ENCODE measurements around the gene FTHL17. TPM values are rescaled to one million over a fixed set of nuclear protein-coding genes. Genes with fewer than 3 reads are reported as not detected.

FTHL17 gene
- polyA plus RNA-seq, 1 donor from 2014 or later: not detected

DNA sequence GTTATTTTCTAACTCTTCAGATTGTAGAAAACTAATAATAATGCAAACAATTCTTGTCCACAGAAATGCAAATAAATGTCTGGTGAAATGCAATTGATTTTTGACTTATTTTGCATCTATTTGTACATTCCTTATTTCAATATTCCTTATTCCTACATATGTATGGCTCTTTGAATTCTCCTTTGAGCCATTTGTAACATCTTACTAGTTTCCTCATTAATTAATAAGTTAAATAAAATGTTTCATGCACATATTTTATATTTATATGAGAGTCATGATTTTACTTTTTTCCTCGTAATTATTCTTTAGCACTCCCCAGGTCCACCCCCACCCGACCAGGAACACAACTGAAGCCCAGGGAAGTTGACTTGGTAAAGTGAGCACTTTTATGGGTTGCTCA, 2.7 kb upstream of the FTHL17 start:
- H3F3A ChIP-seq (ENCODE audit: insufficient read depth, low read length, poor library complexity, severe bottlenecking): no peaks in the 10 kb centered on the region
- H3K4me3 ChIP-seq (ENCODE audit: low read length): no peak overlapping the region
- H3K9me2 ChIP-seq (ENCODE audit: insufficient read depth, low read length): no peaks in the 10 kb centered on the region
- no peak overlapping the region for H3K27ac ChIP-seq (ENCODE audit: low read length)
- no peaks in the 10 kb centered on the region for H4K20me1 ChIP-seq (ENCODE audit: insufficient read depth)
- no peaks in the 10 kb centered on the region for H3K79me2 ChIP-seq (replicated peaks; ENCODE audit: insufficient read depth, low read length)
- TF ChIP-seq EZH2 (IDR thresholded peaks at IDR 0.05; ENCODE audit: borderline replicate concordance, insufficient read depth, low read length, poor library complexity, severe bottlenecking) (no peak), TAF1 (IDR thresholded peaks at IDR 0.05; ENCODE audit: low read depth) (no peak), MXI1 (conservative IDR thresholded peaks at IDR 0.05; ENCODE audit: poor library complexity, severe bottlenecking) (no peak), POLR2AphosphoS5 (IDR thresholded peaks at IDR 0.05) (no peak)
- TF ChIP-seq, protein P1, sequence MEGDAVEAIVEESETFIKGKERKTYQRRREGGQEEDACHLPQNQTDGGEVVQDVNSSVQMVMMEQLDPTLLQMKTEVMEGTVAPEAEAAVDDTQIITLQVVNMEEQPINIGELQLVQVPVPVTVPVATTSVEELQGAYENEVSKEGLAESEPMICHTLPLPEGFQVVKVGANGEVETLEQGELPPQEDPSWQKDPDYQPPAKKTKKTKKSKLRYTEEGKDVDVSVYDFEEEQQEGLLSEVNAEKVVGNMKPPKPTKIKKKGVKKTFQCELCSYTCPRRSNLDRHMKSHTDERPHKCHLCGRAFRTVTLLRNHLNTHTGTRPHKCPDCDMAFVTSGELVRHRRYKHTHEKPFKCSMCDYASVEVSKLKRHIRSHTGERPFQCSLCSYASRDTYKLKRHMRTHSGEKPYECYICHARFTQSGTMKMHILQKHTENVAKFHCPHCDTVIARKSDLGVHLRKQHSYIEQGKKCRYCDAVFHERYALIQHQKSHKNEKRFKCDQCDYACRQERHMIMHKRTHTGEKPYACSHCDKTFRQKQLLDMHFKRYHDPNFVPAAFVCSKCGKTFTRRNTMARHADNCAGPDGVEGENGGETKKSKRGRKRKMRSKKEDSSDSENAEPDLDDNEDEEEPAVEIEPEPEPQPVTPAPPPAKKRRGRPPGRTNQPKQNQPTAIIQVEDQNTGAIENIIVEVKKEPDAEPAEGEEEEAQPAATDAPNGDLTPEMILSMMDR (IDR thresholded peaks at IDR 0.05; ENCODE audit: poor library complexity, severe bottlenecking): no peak
- H3K36me3 ChIP-seq (ENCODE audit: insufficient read depth, low read length): no peaks in the 10 kb centered on the region
- H3K9me3 ChIP-seq (ENCODE audit: low read length): no peaks in the 10 kb centered on the region
- H2AFZ ChIP-seq (ENCODE audit: low read depth, low read length): no peak overlapping the region
- H3K27me3 ChIP-seq (ENCODE audit: insufficient read depth, low read depth, low read length): no peaks in the 10 kb centered on the region
- no peak overlapping the region for H3K9ac ChIP-seq (ENCODE audit: low read length)
- no peak overlapping the region for H3K4me2 ChIP-seq (ENCODE audit: low read length)

DNA sequence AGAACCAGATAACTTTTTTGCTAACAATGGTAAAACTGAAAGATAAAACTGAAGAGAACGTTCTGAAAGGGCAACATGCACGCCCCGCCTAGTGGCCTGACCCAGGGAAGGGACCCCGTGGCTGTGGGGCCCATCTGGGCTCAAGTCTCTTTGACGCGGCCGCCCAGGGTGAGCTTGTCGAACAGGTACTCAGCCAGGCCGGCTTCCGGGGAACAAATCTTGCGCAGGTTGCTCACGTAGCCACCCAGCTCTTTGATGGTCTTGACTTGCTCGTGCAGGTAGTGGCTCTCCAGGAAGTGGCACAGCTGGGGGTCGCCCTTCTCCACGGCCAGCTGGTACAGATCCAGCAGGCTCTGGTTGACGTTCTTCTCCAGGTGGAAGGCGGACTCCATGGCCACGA, 579 bp downstream of the FTHL17 start:
- H3K9me2 ChIP-seq (ENCODE audit: insufficient read depth, low read length): no peaks in the 10 kb centered on the region
- TF ChIP-seq POLR2AphosphoS5 (IDR thresholded peaks at IDR 0.05) (no peak), MXI1 (conservative IDR thresholded peaks at IDR 0.05; ENCODE audit: poor library complexity, severe bottlenecking) (no peak), TAF1 (IDR thresholded peaks at IDR 0.05; ENCODE audit: low read depth) (no peak), EP300 (conservative IDR thresholded peaks at IDR 0.05; ENCODE audit: poor library complexity, severe bottlenecking) (no peak), RAD21 (conservative IDR thresholded peaks at IDR 0.05) (no peak), EZH2 (IDR thresholded peaks at IDR 0.05; ENCODE audit: borderline replicate concordance, insufficient read depth, low read length, poor library complexity, severe bottlenecking) (no peak), SMC3 (conservative IDR thresholded peaks at IDR 0.05; ENCODE audit: poor library complexity) (no peak)
- TF ChIP-seq, protein P2, sequence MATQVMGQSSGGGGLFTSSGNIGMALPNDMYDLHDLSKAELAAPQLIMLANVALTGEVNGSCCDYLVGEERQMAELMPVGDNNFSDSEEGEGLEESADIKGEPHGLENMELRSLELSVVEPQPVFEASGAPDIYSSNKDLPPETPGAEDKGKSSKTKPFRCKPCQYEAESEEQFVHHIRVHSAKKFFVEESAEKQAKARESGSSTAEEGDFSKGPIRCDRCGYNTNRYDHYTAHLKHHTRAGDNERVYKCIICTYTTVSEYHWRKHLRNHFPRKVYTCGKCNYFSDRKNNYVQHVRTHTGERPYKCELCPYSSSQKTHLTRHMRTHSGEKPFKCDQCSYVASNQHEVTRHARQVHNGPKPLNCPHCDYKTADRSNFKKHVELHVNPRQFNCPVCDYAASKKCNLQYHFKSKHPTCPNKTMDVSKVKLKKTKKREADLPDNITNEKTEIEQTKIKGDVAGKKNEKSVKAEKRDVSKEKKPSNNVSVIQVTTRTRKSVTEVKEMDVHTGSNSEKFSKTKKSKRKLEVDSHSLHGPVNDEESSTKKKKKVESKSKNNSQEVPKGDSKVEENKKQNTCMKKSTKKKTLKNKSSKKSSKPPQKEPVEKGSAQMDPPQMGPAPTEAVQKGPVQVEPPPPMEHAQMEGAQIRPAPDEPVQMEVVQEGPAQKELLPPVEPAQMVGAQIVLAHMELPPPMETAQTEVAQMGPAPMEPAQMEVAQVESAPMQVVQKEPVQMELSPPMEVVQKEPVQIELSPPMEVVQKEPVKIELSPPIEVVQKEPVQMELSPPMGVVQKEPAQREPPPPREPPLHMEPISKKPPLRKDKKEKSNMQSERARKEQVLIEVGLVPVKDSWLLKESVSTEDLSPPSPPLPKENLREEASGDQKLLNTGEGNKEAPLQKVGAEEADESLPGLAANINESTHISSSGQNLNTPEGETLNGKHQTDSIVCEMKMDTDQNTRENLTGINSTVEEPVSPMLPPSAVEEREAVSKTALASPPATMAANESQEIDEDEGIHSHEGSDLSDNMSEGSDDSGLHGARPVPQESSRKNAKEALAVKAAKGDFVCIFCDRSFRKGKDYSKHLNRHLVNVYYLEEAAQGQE (IDR thresholded peaks at IDR 0.05; ENCODE audit: borderline replicate concordance): no peak
- TF ChIP-seq, protein P1 (IDR thresholded peaks at IDR 0.05; ENCODE audit: poor library complexity, severe bottlenecking): no peak
- H3K9ac ChIP-seq (ENCODE audit: low read length): no peak overlapping the region
- no peak overlapping the region for H3K4me3 ChIP-seq (ENCODE audit: low read length)
- H4K20me1 ChIP-seq (ENCODE audit: insufficient read depth): no peaks in the 10 kb centered on the region
- H3K79me2 ChIP-seq (replicated peaks; ENCODE audit: insufficient read depth, low read length): no peaks in the 10 kb centered on the region
- no peaks in the 10 kb centered on the region for H3K27me3 ChIP-seq (ENCODE audit: insufficient read depth, low read depth, low read length)
- H3F3A ChIP-seq (ENCODE audit: insufficient read depth, low read length, poor library complexity, severe bottlenecking): no peaks in the 10 kb centered on the region
- H3K4me2 ChIP-seq (ENCODE audit: low read length): no peak overlapping the region
- H3K36me3 ChIP-seq (ENCODE audit: insufficient read depth, low read length): no peaks in the 10 kb centered on the region
- H3K27ac ChIP-seq (ENCODE audit: low read length): no peak overlapping the region
- H3K9me3 ChIP-seq (ENCODE audit: low read length): no peaks in the 10 kb centered on the region
- H2AFZ ChIP-seq (ENCODE audit: low read depth, low read length): no peak overlapping the region

All from neural cell (in vitro differentiated cells).